Measurements from ENCODE around the gene COA7. TPM values are rescaled to one million over a fixed set of nuclear protein-coding genes. Genes with fewer than 3 reads are reported as not detected.

COA7 gene
- total and polyA plus RNA-seq, 2 of the 8 experiments (the other 6 are each of a cell fraction or from before 2014, with no cell fraction given) = 23.2 to 61.8 TPM

DNA sequence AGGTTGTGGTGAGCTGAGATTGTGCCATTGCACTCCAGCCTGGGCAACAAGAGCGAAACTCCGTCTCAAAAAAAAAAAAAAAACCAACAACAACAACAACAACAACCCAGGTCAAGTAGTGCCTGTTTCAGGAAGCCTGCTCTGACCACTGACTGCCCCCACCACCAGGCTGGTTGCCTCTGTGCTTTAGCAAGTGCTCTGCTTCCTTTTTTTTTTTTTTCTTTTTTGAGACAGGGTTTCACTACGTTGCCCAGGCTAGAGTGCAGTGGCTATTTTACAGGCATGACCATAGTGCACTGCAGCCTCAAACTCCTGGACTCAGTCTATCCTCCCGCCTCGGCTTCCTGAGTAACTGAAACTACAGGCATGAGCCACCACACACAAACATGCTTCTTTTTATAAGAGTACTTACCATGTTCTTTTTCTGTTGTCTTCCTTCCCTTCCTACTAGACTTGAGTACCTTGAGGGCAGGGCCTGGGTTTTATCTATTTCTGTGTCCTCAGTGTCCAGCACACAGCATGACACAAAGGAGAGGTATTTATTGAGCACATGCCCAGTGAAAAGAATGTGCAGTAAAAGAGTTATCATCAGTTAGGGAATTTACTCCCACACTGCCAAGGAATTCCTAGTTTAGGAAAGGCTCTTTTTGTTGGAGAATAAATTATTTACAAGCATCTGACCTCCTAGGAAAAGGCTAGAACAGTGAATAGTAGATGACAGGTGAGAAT, 9.9 kb upstream of the COA7 start:
- Histone ChIP-seq H4K5ac (ENCODE audit: insufficient read length, low read depth, low read length) (no peak overlapping the region), H2BK20ac (ENCODE audit: low read length) (no peak overlapping the region), H4K20me1 (replicated peaks in 1 of 2; ENCODE audit: control insufficient read depth in 1 of 2, insufficient read depth in 2 of 2, low read length in 2 of 2) (no peaks in the 10 kb centered on the region), H3K4me3 (ENCODE audit: extremely low read depth in 1 of 4, insufficient read depth in 2 of 4, low read depth in 3 of 4, low read length in 4 of 4) (no peak overlapping the region), H3K9ac (replicated peaks in 1 of 4; ENCODE audit: extremely low read depth in 1 of 4, low read depth in 3 of 4, low read length in 3 of 4) (no peak overlapping the region), H3K23ac (ENCODE audit: insufficient read length) (no peak overlapping the region), H3K23me2 (ENCODE audit: low read depth, low read length) (peaks cover 3% of the 10 kb centered on the region; the same call in 1 of the 2 replicates), H2BK12ac (ENCODE audit: low read depth, low read length) (no peak overlapping the region), H3K14ac (ENCODE audit: insufficient read length) (no peak overlapping the region), H4K91ac (replicated peaks; ENCODE audit: insufficient read length, low read length) (no peak overlapping the region), H2AK5ac (ENCODE audit: low read depth, low read length) (no peak overlapping the region), H3K27me3 (replicated peaks in 1 of 4; ENCODE audit: control insufficient read depth in 3 of 4, extremely low read depth in 1 of 4, insufficient read depth in 3 of 4, low read length in 3 of 4) (no peaks in the 10 kb centered on the region), H2BK15ac (ENCODE audit: low read length) (no peak overlapping the region), H3K79me2 (ENCODE audit: control insufficient read depth in 1 of 2, insufficient read depth in 2 of 2, low read length in 2 of 2) (no peaks in the 10 kb centered on the region), H2BK5ac (ENCODE audit: low read depth, low read length) (no peak overlapping the region), H3K4me2 (ENCODE audit: insufficient read depth in 1 of 2, low read depth in 2 of 2, low read length in 2 of 2) (no peak overlapping the region), H3K4ac (replicated peaks; ENCODE audit: insufficient read length, low read depth, low read length) (no peak overlapping the region), H3K36me3 (ENCODE audit: control insufficient read depth in 2 of 4, insufficient read depth in 4 of 4, low read length in 3 of 4) (no peaks in the 10 kb centered on the region), H3K27ac (ENCODE audit: low read depth, low read length) (no peak overlapping the region), H2BK120ac (replicated peaks; ENCODE audit: low read depth, low read length) (no peak overlapping the region), H2AFZ (ENCODE audit: low read length) (no peak overlapping the region), H3K4me1 (replicated peaks in 1 of 4; ENCODE audit: control insufficient read depth in 3 of 4, insufficient read depth in 4 of 4, low read length in 3 of 4) (peaks cover 0 to 3% (median 0%) of the 10 kb centered on the region in 4 experiments; a peak in 1 of 7 replicates), H3K9me3 (ENCODE audit: insufficient read depth in 2 of 2, low read depth in 1 of 2, low read length in 1 of 2) (no peaks in the 10 kb centered on the region), H4K8ac (ENCODE audit: extremely low read depth, insufficient read depth, low read length) (no peak overlapping the region), H3K18ac (ENCODE audit: extremely low read depth, low read length) (no peak overlapping the region), H3K79me1 (ENCODE audit: low read depth, low read length) (no peaks in the 10 kb centered on the region), H3K56ac (replicated peaks; ENCODE audit: insufficient read length, low read depth, low read length) (no peak overlapping the region)
- CTCF ChIA-PET (ENCODE audit: partially characterized antibody) = no interaction called here
- DNase-seq (ENCODE audit: low read depth in 1 of 2, low spot score in 2 of 2) (no peak), FAIRE-seq (no peak)
- TF ChIP-seq ASH2L (IDR thresholded peaks at IDR 0.05; ENCODE audit: low read length) = no peak
- TF ChIP-seq USF2 (IDR thresholded peaks at IDR 0.05; ENCODE audit: low read length) = no peak
- TF ChIP-seq CHD2 (IDR thresholded peaks at IDR 0.05; ENCODE audit: low read length) = no peak
- TF ChIP-seq EP300 (IDR thresholded peaks at IDR 0.05; ENCODE audit: borderline replicate concordance in 1 of 2, low read depth in 2 of 2, low read length in 2 of 2) = no peak
- no peak for TF ChIP-seq TCF12 (IDR thresholded peaks at IDR 0.05; ENCODE audit: low read depth, low read length)
- no peak for TF ChIP-seq SIRT6 (IDR thresholded peaks at IDR 0.05; ENCODE audit: low read length)
- POLR2A ChIA-PET (ENCODE audit: partially characterized antibody) = interaction anchor here (1.0 kb wide), 1 partner anchor 41 kb away, joined by 3 read pairs; no protein-coding TSS in a partner anchor
- WGBS, 2 experiments (ENCODE audit: extremely low coverage in 1 of 2, insufficient coverage in 1 of 2, insufficient read length in 1 of 2, insufficient replicate concordance in 2 of 2, low coverage in 1 of 2, low lambda C conversion rate in 2 of 2, missing lambda C conversion rate in 1 of 2) = 90% methylated on average over 5 of the region's 5 CpGs; no CpG with 5 or more reads in 1 of the 2 experiments
